Activated CD8-positive, alpha-beta T cell treated with anti-CD3 and anti-CD28 coated beads for 36 hours (primary cell): ENCODE data around the gene MXD3. TPM values are rescaled to one million over a fixed set of nuclear protein-coding genes. Genes with fewer than 3 reads are reported as not detected.

Experiments
- ATAC-seq: fragments of 200-7000 bp; cut with Tn5 transposase; one replicate; pipeline ENCODE4 v1.10.0; 2021; ENCODE audit warnings: mild to moderate bottlenecking, moderate library complexity
- CTCF ChIA-PET: fragments of 350-600 bp; sonication (Branson Sonifier 250); formaldehyde crosslinking; loops from one replicate; lab custom pipeline; 2021; ENCODE audit warnings: antibody characterized with exemption; lab: Charles Lee
- POLR2A ChIA-PET: fragments of 350-600 bp; sonication (Branson Sonifier 250); formaldehyde crosslinking; loops from one replicate; lab custom pipeline; 2021; ENCODE audit warnings: antibody characterized with exemption; lab: Charles Lee
- DNase-seq: peaks from one replicate; pipeline ENCODE4 v3.0.0-alpha.2; 2020
- H3K27ac Mint-ChIP-seq: one replicate; pipeline ENCODE4 v1.8.0; 2021; ENCODE audit warnings: mild to moderate bottlenecking, mixed read lengths
- H3K27me3 Mint-ChIP-seq: one replicate; pipeline ENCODE4 v1.8.0; 2021; ENCODE audit warnings: mixed read lengths
- H3K36me3 Mint-ChIP-seq: one replicate; pipeline ENCODE4 v1.8.0; 2021; ENCODE audit warnings: low read depth, mixed read lengths
- H3K4me1 Mint-ChIP-seq: one replicate; pipeline ENCODE4 v1.8.0; 2021; ENCODE audit warnings: low read depth, mixed read lengths
- H3K4me3 Mint-ChIP-seq: one replicate; pipeline ENCODE4 v1.8.0; 2021; ENCODE audit warnings: mild to moderate bottlenecking, moderate library complexity, mixed read lengths
- H3K9me3 Mint-ChIP-seq: one replicate; pipeline ENCODE4 v1.8.0; 2021; ENCODE audit warnings: mixed read lengths
- intact Hi-C: fragments of 100-400 bp; cut with micrococcal nuclease; formaldehyde crosslinking; loops from one replicate; pipeline ENCODE4 v1.10.0; 2022
- total RNA-seq, 2 experiments: library from RNA; stranded (reverse); gene quantifications; one replicate each; pipeline ENCODE4 v1.2.3, GENCODE V29; 2021
- TF ChIP-seq, protein P1 (sequence below): fragments of 200-600 bp; IDR thresholded peaks from one replicate; pipeline ENCODE4 v1.8.0; 2022; ENCODE audit warnings: antibody characterized with exemption, mild to moderate bottlenecking

MXD3 gene
- total RNA-seq, 2 experiments from 2014 or later, result 19.3 to 25.1 TPM

DNA sequence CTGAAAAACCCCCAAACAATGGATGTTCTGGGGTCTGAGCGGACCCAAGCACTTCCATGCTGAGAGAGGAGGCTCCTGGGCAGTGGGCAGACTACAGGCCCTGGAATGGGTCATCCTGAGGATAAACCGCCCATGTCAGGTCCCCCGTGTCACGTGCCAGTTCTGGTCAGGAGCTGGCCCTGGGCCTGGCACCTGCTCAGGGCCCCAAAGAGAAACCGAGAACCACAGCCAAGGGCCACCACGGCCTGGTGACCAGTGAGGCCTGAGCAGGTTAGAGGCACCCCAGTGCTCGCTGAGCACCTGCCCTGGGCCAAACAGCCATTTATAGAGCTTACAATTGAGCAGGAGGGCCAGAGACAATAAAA, 24.0 kb upstream of the MXD3 start:
- POLR2A ChIA-PET, result interaction anchor here (0.9 to 1.5 kb wide), 3 partner anchors 16 to 24 kb away, joined by 3 to 4 read pairs (median 3); partner anchors contain the start of gene MXD3
- H3K27ac Mint-ChIP-seq, result no peak overlapping the region
- H3K9me3 Mint-ChIP-seq, result no peaks in the 10 kb centered on the region
- H3K4me3 Mint-ChIP-seq, result no peak overlapping the region
- ATAC-seq (no peak), DNase-seq (no peak)
- H3K27me3 Mint-ChIP-seq, result no peaks in the 10 kb centered on the region
- TF ChIP-seq, protein P1, sequence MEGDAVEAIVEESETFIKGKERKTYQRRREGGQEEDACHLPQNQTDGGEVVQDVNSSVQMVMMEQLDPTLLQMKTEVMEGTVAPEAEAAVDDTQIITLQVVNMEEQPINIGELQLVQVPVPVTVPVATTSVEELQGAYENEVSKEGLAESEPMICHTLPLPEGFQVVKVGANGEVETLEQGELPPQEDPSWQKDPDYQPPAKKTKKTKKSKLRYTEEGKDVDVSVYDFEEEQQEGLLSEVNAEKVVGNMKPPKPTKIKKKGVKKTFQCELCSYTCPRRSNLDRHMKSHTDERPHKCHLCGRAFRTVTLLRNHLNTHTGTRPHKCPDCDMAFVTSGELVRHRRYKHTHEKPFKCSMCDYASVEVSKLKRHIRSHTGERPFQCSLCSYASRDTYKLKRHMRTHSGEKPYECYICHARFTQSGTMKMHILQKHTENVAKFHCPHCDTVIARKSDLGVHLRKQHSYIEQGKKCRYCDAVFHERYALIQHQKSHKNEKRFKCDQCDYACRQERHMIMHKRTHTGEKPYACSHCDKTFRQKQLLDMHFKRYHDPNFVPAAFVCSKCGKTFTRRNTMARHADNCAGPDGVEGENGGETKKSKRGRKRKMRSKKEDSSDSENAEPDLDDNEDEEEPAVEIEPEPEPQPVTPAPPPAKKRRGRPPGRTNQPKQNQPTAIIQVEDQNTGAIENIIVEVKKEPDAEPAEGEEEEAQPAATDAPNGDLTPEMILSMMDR, result no peak
- CTCF ChIA-PET, result interaction anchor here (1.0 to 7.1 kb wide), 9 partner anchors 11 to 119 kb away, joined by 4 to 41 read pairs (median 5); partner anchors contain the start of genes MXD3 and RGS14
- H3K4me1 Mint-ChIP-seq, result peaks cover 12% of the 10 kb centered on the region
- intact Hi-C loops, result no loop called here
- H3K36me3 Mint-ChIP-seq, result peaks cover 36% of the 10 kb centered on the region

DNA sequence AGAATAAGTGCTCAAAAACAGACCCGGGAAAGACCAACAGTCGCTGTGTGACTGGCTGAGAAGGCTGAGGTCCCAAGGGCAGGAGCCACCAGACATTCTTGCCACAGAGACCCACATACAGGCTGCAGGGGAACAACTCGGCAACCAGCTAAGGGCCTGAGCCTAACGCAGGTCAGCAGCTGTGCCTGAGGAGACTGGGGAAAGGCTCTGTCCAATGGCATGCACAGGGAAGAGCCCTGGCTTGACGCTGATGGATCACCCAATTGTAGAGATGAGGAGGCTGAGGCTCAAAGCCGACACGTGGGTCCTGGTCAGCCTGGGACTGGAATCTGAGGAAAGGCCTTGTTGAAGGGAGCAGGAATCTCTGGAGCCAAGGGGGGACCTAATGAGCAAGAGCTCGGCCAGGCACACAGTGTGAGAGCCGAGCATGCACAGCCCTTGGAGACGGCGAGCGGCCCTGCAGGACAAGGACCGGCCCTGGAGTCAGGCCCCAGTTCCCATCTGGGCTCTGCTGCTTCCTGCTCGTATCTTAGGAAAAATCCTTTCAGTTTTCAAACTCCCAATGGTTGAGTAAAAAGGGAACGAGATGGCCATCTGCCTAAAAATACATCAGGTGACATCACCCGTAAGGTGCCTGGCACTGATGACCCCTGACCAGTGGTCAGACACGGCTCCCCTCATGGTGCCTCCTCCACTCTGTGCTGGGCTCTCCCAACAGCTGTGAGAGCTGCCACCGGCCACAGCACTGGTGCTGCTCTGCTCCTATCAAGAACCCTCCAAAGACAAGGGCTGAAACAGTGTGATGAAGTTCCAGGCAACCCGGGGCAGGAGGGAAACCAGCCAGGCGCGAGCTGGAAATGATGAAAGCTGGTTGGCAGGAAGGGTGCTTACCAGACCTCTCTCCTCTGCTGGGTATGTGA, 23.3 kb upstream of the MXD3 start:
- peaks cover 36% of the 10 kb centered on the region for H3K36me3 Mint-ChIP-seq
- no peaks in the 10 kb centered on the region for H3K27me3 Mint-ChIP-seq
- TF ChIP-seq, protein P1, result no peak
- H3K4me1 Mint-ChIP-seq, result peaks cover 11% of the 10 kb centered on the region
- H3K4me3 Mint-ChIP-seq, result no peak overlapping the region
- CTCF ChIA-PET, result interaction anchor here (1.0 to 7.1 kb wide), 7 partner anchors 11 to 120 kb away, joined by 3 to 41 read pairs (median 6); partner anchors contain the start of gene MXD3
- DNase-seq, result no peak
- H3K9me3 Mint-ChIP-seq, result no peaks in the 10 kb centered on the region
- intact Hi-C loops, result no loop called here
- no peak for ATAC-seq
- POLR2A ChIA-PET, result interaction anchor here (0.9 to 2.0 kb wide), 4 partner anchors 16 to 143 kb away, joined by 3 to 6 read pairs (median 4); partner anchors contain the start of gene MXD3
- H3K27ac Mint-ChIP-seq, result no peak overlapping the region

DNA sequence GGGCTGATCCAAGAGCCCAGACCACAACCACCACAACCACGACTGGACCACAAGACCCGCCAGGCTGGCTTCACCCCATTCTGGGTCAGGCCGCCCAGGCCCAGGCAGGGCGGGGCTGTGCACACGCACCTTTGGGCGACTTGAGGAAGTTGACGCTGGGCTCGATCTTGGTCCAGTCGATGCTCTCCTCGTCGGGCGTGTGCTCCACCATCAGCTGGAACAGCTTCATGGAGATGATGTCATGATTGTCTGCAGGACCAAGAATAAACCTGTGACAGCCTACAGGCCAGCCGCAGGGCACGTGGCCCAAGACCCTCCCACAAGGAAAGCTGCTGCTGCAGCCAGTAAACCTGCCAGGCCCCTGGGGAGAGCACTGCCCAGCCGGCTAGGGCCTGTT, 22.5 kb upstream of the MXD3 start:
- POLR2A ChIA-PET, result interaction anchor here (1.0 to 2.0 kb wide), 2 partner anchors 16 to 144 kb away, joined by 3 to 6 read pairs; no protein-coding TSS in a partner anchor
- Mint-ChIP-seq H3K4me3 (no peak overlapping the region), H3K9me3 (no peaks in the 10 kb centered on the region), H3K36me3 (peaks cover 35% of the 10 kb centered on the region), H3K27me3 (no peaks in the 10 kb centered on the region), H3K4me1 (peaks cover 3% of the 10 kb centered on the region), H3K27ac (no peak overlapping the region)
- intact Hi-C loops, result no loop called here
- TF ChIP-seq, protein P1, result no peak
- CTCF ChIA-PET, result interaction anchor here (0.8 to 7.1 kb wide), 5 partner anchors 16 to 121 kb away, joined by 3 to 41 read pairs (median 5); no protein-coding TSS in a partner anchor
- DNase-seq, result no peak
- no peak for ATAC-seq

DNA sequence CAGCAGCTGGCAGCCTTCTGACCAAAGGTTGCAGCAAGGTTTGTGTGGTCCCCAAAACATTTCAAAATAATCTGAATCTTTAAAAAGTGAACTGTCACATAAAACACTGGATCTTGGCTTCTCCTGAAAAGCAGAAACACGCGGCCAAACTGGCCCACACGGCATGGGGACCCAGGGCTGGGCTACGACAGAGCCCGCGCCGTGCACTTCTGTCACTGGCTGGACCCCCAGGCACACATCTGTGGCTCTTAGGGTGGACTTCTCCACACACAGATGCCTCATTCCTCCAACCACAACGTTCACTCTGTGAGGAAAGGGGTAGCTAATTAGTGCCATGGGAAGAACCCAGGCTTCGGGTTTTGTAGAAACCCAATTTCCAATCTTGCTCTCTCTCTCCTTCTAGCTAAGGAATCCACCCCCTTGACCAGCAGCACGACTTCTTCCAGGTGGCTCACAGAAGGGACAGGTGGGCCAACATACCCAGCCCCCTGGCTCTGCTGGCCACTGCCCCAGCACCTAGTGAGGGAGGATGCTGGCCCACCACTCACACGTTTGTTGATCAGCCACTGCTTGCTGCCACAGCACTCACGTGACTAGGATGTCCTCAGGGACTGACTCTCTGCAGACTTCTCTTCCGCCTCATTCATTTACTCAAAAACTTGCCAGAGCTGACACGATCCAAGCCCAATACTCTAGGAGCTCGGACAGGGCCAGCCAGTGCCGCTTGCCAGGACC, 21.9 kb upstream of the MXD3 start:
- intact Hi-C loops, result no loop called here
- TF ChIP-seq, protein P1, result no peak
- ChIA-PET CTCF (interaction anchor here (0.8 to 7.1 kb wide), 6 partner anchors 16 to 121 kb away, joined by 3 to 41 read pairs (median 4); no protein-coding TSS in a partner anchor), POLR2A (interaction anchor here (1.0 to 2.0 kb wide), 2 partner anchors 17 to 144 kb away, joined by 3 to 6 read pairs; no protein-coding TSS in a partner anchor)
- H3K27ac Mint-ChIP-seq, result no peak overlapping the region
- no peaks in the 10 kb centered on the region for H3K9me3 Mint-ChIP-seq
- peaks cover 3% of the 10 kb centered on the region for H3K4me1 Mint-ChIP-seq
- peaks cover 35% of the 10 kb centered on the region for H3K36me3 Mint-ChIP-seq
- H3K4me3 Mint-ChIP-seq, result no peak overlapping the region
- no peaks in the 10 kb centered on the region for H3K27me3 Mint-ChIP-seq
- ATAC-seq (no peak), DNase-seq (no peak)
